IPS-11a (cell line): ENCODE results near the gene RRN3.
"Not testable (repeated sequence)": the region's sequence is repeated elsewhere in the genome, so short reads cannot be mapped to it uniquely, and the experiment has no call there.

ENCODE experiments used
- H3K4me3 ChIP-seq: one replicate; pipeline ENCODE4 v1.5.1; 2013; ENCODE audit warnings: low read depth, low read length, control low read depth

The RRN3 gene

DNA sequence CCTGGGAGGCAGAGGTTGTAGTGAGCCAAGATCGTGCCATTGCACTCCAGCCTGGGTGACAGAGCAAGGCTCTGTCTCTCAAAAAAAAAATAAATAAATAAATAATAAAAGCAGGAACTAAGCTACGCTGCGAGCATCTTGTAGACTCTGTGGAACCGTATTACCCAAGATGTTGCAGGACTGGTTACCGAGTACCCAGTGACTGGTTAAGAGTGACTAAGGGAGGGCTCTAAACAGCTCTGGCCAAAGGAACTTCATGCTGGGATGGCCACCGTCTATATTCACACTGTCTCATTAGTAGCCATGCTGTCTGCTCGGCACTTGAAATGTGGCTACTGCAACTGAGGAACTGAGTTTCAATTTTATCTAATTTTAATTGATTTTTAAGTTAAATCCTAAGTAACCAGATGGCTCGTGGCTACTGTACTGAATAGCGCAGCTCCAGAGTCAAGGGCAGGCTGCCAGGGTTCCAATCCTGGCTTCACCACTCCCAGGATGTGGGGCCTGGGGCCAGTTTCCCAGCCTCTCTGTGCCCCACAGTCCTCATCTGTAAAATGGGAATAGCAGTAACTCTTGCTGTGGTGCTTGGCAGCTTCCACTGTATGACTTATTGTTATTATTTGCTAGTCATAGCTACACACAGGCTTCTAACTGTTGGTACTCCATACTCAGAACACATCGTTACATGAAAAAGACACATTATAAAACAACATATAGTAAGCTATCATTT, 41.2 kb downstream of the RRN3 start:
- no peak overlapping the region for H3K4me3 ChIP-seq

- H3K4me3 ChIP-seq = no peak overlapping the region
Measured at GRCh38 chr16:15051387-15051951, 42.6 kb downstream of the RRN3 start.

DNA sequence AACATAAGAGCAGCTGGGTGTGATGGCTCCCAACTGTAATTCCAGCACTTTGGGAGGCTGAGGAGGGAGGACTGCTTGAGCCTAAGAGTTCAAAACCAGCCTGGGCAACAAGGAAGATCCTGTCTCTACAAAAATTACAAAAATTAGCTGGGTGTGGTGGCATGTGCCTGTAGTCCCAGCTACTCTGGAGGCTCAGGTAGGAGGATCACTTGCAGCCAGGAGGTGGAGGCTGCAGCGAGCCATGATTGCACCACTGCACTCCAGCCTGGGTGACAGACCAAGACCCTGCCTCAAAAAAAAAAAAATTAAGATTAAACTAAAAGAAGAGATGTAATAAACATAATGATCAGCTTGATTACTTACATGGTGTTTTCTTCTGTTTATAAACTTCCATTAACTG, 43.6 kb downstream of the RRN3 start:
- H3K4me3 ChIP-seq = not testable (repeated sequence)

DNA sequence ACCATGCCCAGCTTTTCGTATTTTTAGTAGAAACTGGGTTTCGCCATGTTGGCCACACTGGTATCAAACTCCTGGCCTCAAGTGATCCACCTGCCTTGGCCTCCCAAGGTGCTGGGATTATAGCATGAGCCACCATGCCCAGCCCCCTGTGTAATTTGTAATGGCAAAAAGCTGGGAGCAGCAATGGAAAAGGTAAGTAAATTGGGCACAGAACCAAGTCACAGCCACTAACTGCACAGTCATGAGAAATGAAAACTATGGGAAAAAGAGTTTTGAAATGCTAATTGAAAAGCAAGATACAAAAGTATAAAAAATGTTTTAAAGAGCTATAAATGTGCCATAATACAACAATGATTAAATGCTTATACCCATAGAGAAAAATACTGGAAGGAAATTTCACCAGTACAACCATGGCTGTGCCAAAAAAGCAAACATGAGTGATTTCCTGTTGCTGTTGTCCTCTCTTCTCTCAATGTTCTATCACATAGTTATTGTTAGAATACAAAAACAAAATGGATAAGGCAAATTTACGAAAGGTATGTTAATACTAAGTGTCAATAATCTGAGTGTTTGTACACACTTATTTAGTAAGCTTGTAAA, 44.4 kb downstream of the RRN3 start:
- no peak overlapping the region for H3K4me3 ChIP-seq

DNA sequence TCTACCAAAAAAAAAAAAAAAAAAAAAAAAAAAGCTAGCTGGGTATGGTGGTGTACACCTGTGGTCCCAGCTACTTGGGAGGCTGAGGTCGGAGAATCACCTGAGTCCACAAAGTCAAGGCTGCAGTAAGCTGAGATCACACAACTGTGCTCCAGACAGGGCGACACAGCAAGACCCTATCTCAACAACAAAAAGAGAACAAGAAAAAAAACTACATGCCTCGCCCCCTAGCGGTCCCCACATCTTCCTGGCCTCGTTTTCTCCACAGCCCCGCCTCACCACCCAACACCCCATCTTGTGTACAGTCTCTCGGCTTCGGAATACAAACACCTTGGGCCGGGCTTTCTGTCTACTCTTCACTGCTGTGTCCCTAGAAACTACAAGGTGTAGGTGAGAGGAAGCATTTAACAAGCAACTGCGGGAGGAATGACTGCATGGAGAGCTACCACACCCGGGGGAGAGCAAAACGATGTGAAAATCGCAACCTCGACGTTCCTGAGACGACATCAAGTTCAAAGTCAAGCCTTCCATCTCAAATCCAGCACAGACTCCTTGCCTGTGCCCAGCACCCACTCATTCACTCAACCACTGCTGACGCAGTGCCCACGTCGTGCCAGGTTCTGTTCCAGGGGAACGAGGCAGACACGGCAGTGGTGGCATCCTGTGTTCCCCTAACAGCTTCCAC, 47.2 kb downstream of the RRN3 start:
- H3K4me3 ChIP-seq = no peak overlapping the region

DNA sequence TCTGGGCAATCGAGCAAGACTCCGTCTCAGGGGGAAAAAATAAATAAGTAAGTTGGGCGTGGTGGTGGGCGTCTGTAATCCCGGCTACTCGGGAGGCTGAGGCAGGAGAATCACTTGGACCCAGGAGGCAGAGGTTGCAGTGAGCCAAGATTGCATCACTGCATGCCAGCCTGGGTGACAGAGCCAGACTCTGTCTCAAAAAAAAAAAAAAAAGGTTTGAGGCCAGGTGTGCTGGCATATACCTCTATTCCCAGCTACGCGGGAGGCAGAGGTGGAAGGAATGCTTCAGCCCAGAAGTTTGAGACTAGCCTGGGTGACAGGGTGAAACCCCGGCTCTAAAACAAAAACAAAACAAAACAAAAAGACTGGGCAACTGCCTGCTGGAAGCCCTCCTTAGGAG, 48.8 kb downstream of the RRN3 start:
- H3K4me3 ChIP-seq = not testable (repeated sequence)

GRCh38 chr16:15044286-15044685, 49.8 kb downstream of the RRN3 start:
- no peak overlapping the region for H3K4me3 ChIP-seq

- no peak overlapping the region for H3K4me3 ChIP-seq
Measured at GRCh38 chr16:15043344-15043743, 50.7 kb downstream of the RRN3 start.

DNA sequence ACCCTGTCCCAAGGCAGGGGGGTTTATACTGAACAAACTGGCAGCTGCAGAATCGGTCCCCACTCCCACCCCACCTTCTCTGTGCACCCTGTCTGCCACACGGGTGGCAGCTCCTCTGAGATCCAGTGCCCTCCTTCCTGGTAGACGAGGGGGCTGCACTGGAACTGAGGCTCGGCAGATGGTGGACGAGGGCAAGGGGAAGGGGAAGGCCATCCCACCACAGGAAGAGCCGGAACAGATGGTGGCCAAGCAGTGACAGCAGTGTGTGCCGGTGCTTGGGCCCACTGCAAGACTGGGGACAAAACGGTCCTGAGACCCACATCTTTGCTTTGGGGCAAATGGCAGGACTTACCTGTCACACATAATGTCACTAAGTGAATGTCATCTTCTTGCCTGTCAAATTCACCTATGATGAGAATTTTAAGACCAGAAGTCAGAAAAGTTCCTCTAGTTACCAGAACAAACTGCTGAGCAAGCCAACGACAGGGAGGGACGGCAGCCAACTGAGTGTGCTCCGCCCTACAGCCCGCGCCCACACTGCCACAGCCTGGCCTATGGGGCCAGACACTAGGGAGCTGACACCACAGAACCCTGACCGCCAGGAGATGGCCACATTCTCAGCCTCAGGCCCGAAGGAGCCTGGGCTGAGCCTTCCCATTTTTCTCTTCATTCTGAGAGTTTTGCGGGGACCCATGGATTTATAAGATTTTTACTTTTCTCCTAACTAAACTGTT, 52.6 kb downstream of the RRN3 start:
- no peak overlapping the region for H3K4me3 ChIP-seq

DNA sequence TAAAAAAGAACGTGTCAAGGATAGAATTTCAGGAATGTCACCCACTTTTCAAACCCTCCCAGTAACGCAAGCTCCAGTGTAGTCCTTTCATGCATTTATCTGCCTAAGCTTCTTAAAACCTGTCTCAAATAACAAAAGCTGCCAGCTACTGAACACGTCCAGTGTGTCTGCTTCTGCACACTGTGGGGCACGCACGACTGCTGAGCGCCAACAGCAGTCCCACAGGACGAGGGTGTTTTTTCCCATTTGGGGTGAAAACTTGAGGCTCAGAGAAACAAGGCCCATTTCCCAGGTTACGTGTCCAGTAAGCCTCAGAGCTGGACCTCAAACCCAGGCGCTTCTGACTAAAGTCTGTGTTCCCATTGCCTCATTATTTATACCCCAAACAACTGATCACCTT, 55.4 kb downstream of the RRN3 start:
- no peak overlapping the region for H3K4me3 ChIP-seq

GRCh38 chr16:15037745-15038144, 56.3 kb downstream of the RRN3 start:
- H3K4me3 ChIP-seq = no peak overlapping the region

- no peak overlapping the region for H3K4me3 ChIP-seq
Measured at GRCh38 chr16:15037003-15037402, 57.1 kb downstream of the RRN3 start.

DNA sequence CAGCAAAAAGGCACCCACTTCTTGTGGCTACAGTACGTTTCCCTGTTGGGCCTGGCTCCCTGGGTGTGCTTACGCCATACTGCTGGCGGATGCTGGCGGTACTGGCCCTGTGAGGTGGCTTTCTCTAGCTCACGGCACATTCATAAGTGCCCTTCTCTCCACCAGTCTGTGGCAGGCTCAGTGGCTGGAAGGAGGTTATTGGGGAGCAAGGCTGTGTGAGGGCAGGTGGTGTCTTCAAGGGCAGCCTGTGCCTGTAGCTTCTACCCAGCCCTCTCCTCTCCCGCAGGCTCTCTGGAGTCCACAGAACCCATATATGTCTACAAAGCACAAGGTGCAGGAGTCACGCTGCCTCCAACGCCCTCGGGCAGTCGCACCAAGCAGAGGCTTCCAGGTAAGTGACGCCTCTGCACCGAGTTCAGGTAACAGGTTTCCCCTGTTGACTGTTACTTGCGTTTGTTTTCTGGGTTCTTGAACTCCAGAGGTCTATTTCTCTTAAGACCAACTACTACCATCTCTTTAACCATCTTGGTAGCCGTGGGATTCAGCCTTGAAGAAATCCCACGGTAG, 58.8 kb downstream of the RRN3 start:
- no peak overlapping the region for H3K4me3 ChIP-seq

DNA sequence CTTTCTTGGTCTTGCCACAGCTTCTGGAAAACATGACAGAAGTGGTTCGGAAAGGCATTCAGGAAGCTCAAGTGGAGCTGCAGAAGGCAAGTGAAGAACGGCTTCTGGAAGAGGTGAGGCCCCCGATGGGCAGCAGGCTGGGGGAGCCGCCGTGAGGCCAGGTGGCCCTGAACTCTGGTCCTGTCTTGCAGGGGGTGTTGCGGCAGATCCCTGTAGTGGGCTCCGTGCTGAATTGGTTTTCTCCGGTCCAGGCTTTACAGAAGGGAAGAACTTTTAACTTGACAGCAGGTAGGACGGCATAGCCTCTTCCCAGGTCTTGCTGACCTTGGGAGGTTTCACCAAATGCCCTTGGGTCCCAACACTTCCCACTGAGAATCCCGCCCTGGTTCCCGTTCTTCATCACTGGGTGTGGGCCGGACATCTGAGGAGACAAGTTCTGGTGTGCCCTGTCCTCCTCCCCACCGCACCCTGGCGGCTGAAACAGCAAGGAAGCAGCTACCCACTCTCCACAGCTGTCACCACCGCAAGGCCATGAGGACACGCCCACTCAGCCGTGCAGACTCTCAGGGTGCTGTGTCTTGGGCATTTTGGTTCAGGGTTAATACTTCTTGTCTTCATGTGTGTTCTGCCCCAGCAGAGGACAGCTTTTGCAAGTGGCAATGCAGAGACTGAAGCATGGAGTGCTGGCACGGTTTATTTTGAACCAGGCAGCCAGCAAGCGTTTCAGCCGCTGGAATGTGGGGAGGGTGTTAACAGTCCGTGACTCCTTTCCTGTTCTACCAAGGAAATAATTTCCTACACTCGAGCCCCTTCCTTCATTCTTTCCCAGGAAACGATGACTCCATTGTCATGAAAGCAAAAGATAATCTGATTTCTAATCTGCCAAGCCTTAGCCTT, 59.6 kb downstream of the RRN3 start:
- no peak overlapping the region for H3K4me3 ChIP-seq

GRCh38 chr16:15033309-15033707, 60.8 kb downstream of the RRN3 start:
- no peak overlapping the region for H3K4me3 ChIP-seq

GRCh38 chr16:15032547-15033308, 61.3 kb downstream of the RRN3 start:
- no peak overlapping the region for H3K4me3 ChIP-seq

DNA sequence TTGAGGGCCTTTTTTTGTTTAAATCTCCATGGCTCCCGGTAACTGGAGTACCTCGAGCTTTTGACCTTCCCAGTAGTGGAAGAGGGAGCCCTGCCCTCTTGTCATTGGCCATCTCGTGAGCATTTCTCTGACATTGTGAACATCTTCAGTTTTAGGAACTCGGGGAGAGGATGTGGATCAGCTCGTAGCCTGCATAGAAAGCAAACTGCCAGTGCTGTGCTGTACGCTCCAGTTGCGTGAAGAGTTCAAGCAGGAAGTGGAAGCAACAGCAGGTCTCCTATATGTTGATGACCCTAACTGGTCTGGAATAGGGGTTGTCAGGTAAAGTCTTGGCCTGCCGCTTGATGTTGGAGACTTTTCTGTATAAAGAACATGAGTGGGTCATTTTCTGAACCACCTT, 62.5 kb downstream of the RRN3 start:
- H3K4me3 ChIP-seq = no peak overlapping the region

DNA sequence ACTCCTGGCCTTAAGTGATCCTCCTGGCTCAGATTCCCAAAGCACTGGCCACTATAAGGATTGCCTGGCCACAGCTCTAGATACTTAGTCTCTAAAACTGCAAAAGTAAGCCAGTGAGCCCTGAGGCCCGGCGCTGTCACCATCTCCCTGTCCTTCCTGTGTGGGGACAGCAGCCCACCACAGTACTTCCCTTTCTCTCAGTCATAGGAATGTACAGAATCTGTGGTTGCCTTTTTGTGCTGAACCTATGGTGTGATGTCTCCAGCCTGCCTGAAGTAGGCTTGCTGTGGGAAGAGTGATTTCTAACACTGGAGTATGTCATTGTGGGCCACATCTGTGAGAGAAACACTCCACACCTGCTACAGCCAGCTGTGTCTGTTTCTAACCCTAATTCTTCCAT, 62.9 kb downstream of the RRN3 start:
- H3K4me3 ChIP-seq = no peak overlapping the region

- not testable (repeated sequence) for H3K4me3 ChIP-seq
Measured at GRCh38 chr16:15029749-15030148, 64.3 kb downstream of the RRN3 start.
